HG03457 (cell line): Measurements from ENCODE around the gene PHLPP1.
"Not testable (repeated sequence)": the region's sequence is repeated elsewhere in the genome, so short reads cannot be mapped to it uniquely, and the experiment has no call there.

Experiments used
- ATAC-seq: cut with Tn5 transposase; IDR thresholded peaks from one replicate; pipeline ENCODE4 v1.9.1; 2021; ENCODE audit warnings: moderate number of reproducible peaks; ENCODE audit not compliant: unreplicated experiment

Gene PHLPP1

GRCh38 chr18:62880673-62881364 lies 165.5 kb downstream of the PHLPP1 start:
- no peak for ATAC-seq

DNA sequence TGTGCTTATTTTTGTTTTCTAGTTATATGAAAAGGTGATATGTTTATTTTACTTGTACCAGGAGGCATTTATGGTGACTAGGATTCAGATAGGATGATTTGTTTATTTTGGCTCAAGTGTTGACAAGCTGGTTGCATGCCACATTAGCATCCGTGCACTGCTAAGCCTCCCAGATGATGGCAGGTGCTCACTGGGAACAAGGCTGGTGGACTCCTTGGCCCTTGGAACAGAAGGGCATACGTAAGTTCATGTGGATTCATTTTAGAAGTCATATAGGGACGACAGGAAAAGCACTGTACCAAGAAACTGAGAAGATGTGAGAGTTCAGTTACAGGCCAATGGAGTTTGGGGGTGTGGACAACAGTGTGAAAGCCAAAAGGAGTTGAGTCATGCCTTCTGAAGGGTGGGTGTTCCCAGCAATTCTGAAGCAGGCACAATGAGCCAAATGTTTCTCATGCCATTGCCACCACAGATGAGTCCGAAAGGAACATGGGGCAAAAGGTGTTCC lies 166.2 kb downstream of the PHLPP1 start:
- no peak for ATAC-seq

GRCh38 chr18:62883937-62884735 lies 168.8 kb downstream of the PHLPP1 start:
- ATAC-seq: no peak

DNA sequence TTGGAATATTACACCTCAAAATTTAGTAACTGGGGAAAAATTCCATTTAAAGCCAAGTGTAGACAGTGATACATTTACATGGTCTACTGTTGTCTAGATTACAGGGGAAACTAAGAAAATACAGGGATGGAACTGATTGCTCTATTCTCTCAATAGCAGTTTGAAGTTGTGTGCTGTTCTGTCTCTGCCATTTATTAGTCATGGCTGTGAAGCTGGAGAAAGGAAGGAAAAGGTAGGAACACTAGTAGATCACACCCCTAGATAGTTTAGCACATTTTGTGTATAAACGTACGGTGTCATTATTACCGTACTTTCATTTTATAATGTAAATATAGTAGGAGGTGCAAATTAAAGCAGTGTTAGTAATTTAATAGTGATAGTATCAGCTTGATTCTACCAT lies 170.5 kb downstream of the PHLPP1 start:
- ATAC-seq: no peak

- no peak for ATAC-seq
These were observed 179.5 kb downstream of the PHLPP1 start for GRCh38 chr18:62894681-62895390.

DNA sequence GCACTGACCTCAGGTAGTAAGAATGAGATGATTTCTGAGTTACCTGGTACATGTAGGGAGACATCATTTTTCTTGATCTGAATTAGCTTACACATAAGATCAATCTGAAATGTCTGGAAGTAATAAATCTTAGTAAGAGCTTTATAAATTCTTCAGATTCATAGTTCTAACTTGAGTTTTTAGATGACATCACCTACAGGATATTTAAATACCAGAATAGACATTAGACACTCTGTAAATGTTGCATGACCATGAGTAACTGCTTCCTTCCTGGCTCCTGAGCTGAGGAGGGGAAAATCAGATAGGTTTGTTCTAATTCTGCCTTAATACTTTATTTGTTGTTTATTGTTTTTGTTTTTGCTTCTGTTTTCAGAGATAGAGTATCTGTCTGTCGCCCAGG lies 181.8 kb downstream of the PHLPP1 start:
- no peak for ATAC-seq

DNA sequence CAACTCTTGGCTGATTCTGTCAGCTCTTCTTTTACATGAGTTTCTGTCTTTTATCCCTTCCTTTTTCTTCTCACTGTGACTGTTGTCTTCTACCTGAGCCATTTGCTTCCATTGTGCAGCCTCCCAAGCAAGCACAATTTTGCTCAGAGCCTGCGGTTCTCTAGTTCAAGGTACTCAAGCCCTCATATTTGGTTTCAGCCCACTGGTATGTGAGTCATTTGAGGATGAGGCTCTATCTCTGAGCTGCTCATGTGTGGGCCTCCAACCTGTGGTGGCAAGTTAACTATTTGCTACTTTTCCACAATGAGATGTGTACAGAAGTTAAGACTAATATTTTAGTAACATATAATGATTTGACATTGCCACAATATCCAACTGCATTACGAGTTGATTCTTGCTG lies 183.0 kb downstream of the PHLPP1 start:
- ATAC-seq: peak; percentile 56

DNA sequence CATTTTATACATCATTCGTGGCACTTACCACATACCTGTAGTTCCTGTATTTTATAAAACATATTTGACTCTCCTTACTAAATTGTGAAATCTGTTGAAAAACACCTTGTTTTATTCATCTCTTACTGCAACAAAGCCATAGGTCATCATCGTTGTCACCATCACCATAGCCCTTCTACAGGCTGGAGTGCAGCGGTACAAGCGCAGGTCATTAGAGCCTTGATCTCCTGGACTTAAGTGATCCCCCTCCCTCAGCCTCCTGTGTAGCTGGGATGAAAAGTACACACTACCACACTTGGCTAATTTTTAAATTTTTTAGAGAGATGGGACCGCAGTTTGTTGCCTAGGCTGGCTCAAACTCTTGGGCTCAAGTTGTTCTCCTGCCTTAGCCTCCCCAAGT lies 184.2 kb downstream of the PHLPP1 start:
- no peak for ATAC-seq

DNA sequence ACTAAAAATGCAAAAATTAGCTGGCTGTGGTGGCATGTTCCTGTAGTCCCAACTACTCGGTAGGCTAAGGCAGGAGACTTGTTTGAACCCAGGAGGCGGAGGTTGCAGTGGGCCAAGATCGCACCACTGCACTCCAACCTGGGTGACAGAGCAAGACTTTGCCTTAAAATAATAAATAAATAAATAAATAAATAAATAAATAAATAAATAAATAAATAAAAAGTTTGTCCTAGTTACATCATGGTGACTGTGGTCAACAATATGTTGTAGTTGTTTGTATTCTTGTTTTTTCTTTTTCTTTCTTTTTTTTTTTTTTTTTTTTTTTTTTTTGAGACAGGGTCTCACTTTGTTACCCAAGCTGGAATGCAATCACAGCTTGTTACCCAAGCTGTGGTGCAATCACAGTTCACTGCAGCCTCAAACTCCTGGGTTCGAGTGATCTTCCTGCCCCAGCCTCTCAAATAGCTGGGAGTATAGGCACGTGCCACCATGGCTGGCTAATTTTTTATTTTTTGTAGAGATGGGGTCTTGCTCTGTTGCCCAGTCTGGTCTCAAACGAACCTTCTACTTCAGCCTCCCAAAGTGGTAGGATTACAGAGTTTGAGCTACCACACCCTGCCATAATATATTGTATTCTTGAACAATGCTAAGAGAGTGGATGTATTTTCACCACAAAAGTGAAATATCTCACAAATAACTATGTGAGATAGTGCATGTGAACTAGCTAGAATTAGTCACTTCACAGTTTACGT lies 185.0 kb downstream of the PHLPP1 start:
- ATAC-seq: no peak

DNA sequence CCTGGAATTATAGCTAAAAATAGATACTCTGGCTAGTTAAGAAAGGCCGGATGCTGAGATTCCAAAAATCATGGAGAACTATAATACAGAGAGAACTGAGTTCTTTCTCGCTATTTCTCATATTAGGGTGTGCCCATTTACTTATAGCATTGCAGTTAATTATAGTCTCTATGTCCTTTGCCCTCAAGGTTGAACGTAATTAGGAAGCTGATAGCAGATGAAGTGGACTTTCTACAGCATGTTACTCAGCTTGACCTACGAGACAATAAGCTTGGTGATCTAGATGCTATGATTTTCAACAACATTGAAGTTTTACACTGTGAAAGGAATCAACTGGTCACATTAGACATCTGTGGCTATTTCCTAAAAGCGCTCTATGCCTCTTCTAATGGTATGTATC lies 187.4 kb downstream of the PHLPP1 start:
- no peak for ATAC-seq

DNA sequence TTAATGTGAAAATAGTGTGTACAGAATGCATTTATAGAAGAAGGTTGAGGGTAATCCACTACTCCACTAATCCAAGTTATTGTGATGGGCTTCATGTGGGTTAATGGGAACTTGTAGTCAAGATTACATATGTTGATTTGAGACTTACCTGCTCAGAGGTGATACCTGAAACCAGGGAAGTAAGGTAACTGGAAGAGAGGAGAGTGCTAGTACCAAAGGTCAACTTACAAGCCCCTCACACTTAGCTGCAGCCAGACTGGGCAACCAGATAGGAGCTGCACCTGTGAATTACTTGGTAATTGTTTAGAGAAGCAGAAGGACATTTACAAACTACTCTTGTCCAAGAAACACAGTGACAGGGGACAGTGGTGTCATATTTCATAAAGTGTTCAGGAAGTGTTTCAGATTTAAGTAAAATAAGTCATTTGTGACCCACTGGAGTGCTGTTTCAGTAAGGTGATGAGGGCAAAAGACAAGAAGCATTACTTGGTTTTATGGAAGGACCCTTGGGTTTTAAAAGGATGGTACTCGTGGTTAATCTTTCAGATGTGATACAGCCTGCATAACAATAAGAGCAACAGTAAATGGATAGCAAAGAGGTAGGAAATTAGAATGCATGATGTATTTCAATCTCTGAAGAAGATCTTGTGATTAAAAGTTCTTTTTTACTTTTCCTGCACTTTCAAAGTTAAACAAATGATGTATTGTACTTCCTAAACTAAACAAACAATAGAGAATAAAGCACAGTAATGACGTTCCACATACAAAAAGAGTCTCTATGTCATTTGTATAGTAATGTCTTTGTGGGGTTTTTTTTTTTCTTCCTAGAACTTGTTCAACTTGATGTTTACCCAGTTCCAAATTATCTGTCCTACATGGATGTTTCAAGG lies 189.3 kb downstream of the PHLPP1 start:
- ATAC-seq: no peak

DNA sequence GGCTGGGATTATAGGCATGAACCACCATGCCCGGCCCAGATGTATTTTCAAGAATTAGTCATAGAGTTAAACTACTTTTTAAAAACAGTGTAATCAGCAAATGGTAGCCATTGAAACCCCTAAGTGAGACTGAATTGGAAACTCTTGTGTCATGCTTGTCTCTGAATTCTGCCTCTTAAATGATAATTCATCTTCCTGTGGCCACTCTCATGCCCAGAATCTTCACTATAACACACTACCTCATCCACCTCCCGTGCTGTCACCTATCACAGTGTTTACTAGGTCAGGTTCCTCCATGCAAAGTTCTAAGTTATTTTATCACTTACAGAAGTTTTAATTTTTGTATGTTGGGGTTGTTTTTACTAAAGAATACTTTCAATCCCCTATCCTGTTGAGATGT lies 197.5 kb downstream of the PHLPP1 start:
- ATAC-seq: no peak

DNA sequence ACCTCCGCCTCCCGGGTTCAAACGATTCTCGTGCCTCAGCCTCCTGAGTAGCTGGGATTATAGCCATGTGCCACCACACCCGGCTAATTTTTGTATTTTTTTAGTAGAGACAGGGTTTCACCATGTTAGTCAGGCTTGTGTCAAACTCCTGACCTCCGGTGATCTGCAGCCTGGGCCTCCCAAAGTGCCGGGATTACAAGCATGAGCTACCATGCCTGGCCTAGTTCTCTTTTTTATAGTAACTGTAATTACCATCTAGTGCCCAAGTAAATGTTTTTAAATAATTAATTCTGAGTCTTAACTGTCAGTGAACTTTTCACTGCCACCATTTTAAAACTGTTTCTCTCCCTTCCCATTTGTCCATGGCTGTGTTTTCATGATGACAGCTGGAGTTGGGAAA lies 198.5 kb downstream of the PHLPP1 start:
- not testable (repeated sequence) for ATAC-seq

DNA sequence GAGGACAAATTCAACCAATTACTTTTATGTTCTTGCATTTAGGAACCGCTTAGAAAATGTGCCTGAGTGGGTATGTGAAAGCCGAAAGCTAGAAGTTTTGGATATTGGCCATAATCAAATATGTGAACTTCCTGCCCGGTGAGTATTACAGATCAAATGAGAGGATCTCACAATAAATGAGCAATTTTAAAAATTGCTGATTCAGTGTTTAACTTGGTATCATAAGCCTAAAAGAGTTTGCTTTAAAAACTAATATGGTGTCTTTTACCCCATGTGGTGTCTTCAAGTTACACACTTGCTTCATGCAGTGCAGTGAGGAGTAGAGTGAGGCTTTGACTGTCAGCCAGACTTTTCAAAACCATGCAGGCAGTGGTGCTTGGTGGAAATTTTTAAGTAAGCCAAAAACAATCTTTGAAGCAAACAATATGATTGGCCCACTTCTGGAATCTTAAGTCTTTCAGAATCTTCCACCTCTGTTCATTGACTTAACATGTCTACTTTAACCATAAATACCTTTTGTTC lies 199.6 kb downstream of the PHLPP1 start:
- ATAC-seq: no peak

DNA sequence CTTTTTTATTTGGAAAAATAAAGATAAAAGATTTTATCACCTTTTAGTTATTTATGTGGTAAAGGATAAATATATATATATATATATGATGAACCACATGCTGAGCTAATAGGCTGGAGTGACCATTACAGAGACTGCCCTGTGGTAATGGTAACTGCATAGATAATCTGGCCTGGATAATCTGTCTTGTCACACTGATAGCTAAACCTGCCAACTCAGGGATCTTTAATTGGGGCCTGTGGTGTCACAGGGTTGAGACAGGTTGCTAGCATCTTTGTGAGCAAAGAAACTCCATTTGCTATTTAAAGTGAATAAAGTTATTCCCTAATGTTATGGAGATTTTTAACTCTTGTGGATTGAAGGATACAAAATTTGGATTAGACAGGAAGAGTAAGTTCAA lies 203.0 kb downstream of the PHLPP1 start:
- ATAC-seq: no peak

DNA sequence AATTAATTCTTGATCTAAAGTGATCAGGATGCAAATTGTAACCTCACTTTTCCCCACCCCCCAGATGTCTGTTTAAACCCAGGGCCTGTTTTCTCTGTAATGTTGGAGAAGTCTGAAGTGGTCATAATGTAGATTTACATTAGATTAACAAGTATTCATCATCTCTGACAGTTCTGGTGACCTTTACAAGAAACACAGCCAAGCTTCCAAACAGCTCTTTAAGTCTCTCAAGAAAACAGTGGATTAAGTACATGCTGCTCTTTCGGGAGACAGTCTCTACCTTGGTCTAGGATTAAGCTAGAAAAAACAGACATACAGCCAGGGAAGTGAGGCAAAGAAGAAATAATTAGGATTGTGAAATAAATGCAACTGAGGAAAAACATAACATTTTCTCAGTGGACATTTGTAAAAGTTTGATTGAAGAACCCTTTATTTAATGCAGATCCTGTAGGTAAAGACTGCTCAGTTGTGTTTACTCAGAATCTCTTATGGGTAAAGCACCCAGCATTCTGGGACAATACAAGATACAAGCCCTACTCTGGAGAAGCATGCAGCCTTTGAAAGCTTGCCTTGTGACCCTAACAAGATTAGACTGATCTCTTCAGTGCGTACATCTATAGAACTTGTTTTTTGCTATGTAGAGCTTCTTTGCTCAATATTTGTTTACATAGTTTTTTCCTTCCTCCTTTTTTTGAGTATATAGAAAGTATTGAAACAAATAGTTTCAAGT lies 203.9 kb downstream of the PHLPP1 start:
- ATAC-seq: no peak

DNA sequence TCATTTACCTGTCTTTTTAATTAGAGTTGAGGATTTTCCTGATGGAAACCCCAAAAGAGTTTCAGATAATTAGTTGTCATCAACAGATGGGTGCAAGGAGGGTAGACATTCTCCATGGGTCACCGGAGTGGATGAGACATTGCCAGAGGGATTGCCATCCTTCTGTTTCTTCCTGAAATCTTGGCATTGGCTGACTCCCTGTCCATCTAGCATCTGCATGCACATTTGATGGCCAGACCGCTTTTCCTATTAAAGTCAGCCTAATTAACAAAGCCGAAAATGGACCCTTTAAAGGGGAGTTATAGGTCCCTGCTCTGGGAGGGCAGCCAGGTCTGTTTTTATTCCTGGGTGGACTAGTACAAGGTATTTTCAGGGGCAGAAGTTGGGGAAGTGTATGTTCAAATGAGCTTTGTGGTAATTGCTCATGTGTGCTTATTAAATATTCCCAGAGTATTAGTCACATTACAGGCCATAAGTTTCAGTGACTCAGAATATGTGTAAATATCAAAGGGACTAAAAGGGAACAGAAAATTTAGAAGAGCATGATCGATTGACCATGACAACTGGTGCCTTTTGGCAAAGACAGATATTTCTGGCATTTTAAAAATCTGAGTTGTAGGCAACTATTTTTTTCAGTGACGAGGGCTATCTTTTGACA lies 209.8 kb downstream of the PHLPP1 start:
- no peak for ATAC-seq

- no peak for ATAC-seq
These were observed 213.0 kb downstream of the PHLPP1 start for GRCh38 chr18:62928326-62928725.
